ENCODE measurements around the gene FAM118A.
"Not testable (repeated sequence)": the region's sequence is repeated elsewhere in the genome, so short reads cannot be mapped to it uniquely, and the experiment has no call there.

Gene FAM118A

DNA sequence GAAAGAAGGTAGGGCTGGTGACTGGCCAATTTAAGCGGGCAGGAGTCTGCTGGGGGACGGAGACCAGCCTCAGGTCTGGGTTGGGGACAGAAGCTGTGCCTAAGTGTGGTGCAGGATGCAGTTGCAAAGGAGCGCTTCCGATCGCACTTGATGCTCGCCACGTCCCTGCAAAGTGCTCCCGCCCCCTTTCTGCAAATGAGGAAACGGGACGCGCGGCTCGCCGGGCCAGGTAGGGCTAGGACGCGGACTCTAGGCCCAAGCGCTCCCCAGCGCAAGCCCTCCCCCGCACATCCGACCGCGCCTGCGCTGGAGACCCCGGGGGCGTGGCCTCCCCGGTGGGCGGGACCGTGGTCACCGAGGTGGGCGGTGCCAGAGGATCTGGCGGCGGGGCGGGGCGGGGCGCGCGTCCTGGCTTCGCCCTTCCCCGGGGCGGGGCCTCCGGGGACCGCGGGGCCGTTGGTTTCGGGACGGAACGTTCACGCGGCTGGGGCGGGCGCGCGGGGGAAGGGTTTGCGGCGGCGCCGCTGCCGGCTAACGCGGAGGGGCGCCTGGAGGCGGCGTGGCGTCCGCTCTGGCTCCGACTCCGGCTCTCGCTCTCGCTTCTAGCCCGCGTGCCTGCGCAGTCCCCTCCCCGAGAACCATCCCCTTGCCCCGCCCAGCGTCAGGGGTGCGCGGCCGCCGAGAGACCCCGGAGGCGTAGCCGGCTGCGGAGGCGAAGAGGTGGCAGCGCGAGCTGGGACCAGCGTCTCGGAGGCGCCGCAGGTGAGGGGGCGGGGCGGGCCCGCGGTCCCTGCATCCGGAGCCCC, at the start of gene FAM118A:
Gene FAM118A (plus strand): TSS at position 513 of the 806 bp plus-strand sequence. CDS start 12,446 bp downstream, outside the sequence.
- no peaks in the 10 kb centered on the region for H3K27me3 ChIP-seq (ENCODE audit: insufficient read depth, low read length, poor library complexity, severe bottlenecking)
- no peaks in the 10 kb centered on the region for H3K9me2 ChIP-seq (replicated peaks; ENCODE audit: low read depth, low read length)
- peak within 1 kb of the TSS; percentile 95 for H3K9ac ChIP-seq (ENCODE audit: low read depth, low read length, poor library complexity, severe bottlenecking)
- H3K9me3 ChIP-seq (ENCODE audit: insufficient read depth, low read depth, low read length), result no peaks in the 10 kb centered on the region
- H3F3A ChIP-seq (ENCODE audit: low read depth), result no peaks in the 10 kb centered on the region
- H3K79me2 ChIP-seq (ENCODE audit: insufficient read depth, low read length), result peaks cover 38% of the 10 kb centered on the region
- peak within 1 kb of the TSS; percentile 78 for H2AFZ ChIP-seq (ENCODE audit: low read length)
- H3K4me2 ChIP-seq (ENCODE audit: low read depth, low read length, poor library complexity, severe bottlenecking), result peak within 1 kb of the TSS; percentile 95
- peaks cover 36% of the 10 kb centered on the region for H3K4me1 ChIP-seq (ENCODE audit: insufficient read depth, low read length, poor library complexity, severe bottlenecking)
- H3K4me3 ChIP-seq (ENCODE audit: low read length, poor library complexity, severe bottlenecking), result peak within 1 kb of the TSS; percentile 93
- H4K20me1 ChIP-seq (ENCODE audit: insufficient read depth, low read length, poor library complexity, severe bottlenecking), result peaks cover 12% of the 10 kb centered on the region
- TF ChIP-seq, protein P1, sequence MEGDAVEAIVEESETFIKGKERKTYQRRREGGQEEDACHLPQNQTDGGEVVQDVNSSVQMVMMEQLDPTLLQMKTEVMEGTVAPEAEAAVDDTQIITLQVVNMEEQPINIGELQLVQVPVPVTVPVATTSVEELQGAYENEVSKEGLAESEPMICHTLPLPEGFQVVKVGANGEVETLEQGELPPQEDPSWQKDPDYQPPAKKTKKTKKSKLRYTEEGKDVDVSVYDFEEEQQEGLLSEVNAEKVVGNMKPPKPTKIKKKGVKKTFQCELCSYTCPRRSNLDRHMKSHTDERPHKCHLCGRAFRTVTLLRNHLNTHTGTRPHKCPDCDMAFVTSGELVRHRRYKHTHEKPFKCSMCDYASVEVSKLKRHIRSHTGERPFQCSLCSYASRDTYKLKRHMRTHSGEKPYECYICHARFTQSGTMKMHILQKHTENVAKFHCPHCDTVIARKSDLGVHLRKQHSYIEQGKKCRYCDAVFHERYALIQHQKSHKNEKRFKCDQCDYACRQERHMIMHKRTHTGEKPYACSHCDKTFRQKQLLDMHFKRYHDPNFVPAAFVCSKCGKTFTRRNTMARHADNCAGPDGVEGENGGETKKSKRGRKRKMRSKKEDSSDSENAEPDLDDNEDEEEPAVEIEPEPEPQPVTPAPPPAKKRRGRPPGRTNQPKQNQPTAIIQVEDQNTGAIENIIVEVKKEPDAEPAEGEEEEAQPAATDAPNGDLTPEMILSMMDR (conservative IDR thresholded peaks at IDR 0.05; ENCODE audit: low read length), result no peak
- no peak for TF ChIP-seq EZH2phosphoT487 (IDR thresholded peaks at IDR 0.05; ENCODE audit: borderline replicate concordance)
- no peaks in the 10 kb centered on the region for H3K36me3 ChIP-seq (ENCODE audit: insufficient read depth, low read length)

DNA sequence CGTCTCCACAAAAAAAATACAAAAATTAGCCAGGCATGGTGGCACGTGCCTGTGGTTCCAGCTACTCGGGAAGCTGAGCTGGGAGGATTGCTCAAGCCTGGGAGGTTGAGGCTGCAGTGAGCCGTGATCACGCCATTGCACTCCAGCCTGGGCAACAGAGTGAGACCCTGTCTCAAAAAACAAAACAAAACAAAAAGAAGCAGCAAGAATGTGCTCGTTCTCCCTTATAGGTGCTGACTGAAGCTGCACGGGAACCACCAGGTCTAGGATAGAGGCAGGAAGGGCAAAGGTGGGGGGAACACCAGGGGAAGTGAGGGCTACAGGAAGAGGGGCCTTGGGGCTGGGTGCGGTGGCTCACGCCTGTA, 49.4 kb upstream of the FAM118A start:
- not testable (repeated sequence) for H3K79me2 ChIP-seq (ENCODE audit: insufficient read depth, low read length); H3K9ac ChIP-seq (ENCODE audit: low read depth, low read length, poor library complexity, severe bottlenecking); H3K27me3 ChIP-seq (ENCODE audit: insufficient read depth, low read length, poor library complexity, severe bottlenecking); H3K9me2 ChIP-seq (replicated peaks; ENCODE audit: low read depth, low read length); H3K4me2 ChIP-seq (ENCODE audit: low read depth, low read length, poor library complexity, severe bottlenecking); H2AFZ ChIP-seq (ENCODE audit: low read length); H3K4me1 ChIP-seq (ENCODE audit: insufficient read depth, low read length, poor library complexity, severe bottlenecking); H3K4me3 ChIP-seq (ENCODE audit: low read length, poor library complexity, severe bottlenecking); H3K9me3 ChIP-seq (ENCODE audit: insufficient read depth, low read depth, low read length); H3F3A ChIP-seq (ENCODE audit: low read depth); H4K20me1 ChIP-seq (ENCODE audit: insufficient read depth, low read length, poor library complexity, severe bottlenecking); H3K36me3 ChIP-seq (ENCODE audit: insufficient read depth, low read length)

DNA sequence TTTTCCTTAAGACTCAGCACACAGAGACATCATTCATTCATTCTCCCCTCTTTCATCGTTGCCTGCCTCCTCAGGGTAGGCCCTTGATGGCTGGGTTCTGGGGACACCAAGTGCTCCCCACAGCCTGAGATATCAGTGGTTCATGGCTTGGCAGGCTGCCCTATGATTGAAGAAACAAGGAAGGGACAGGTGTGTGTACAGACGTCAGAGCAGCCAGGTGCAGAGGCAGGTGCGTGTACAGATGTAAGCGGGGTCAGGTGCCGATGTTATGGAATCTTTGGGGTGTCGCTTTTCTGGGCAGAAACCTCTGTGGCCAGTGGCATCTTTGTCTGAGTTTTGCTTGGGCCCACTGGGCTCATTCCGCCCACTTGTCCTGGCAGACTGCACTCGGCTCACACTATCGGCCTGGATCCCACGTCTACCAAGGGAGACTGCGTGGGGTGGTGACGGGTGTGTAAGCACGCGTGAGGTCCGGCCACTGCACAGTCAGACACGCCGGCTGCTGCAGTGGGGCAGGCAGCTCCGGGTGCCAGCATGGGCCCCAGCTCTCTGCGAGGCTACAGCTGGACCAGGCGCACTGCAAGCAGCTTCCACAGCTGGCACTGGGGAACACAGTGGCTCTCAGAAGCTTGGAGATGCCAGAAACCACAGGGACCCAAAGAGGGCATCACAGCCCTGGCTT, 48.2 kb upstream of the FAM118A start:
- no peaks in the 10 kb centered on the region for H3K9me3 ChIP-seq (ENCODE audit: insufficient read depth, low read depth, low read length)
- no peak overlapping the region for H3K4me2 ChIP-seq (ENCODE audit: low read depth, low read length, poor library complexity, severe bottlenecking)
- no peak overlapping the region for H3K4me3 ChIP-seq (ENCODE audit: low read length, poor library complexity, severe bottlenecking)
- H3F3A ChIP-seq (ENCODE audit: low read depth), result no peaks in the 10 kb centered on the region
- H3K9me2 ChIP-seq (replicated peaks; ENCODE audit: low read depth, low read length), result no peaks in the 10 kb centered on the region
- no peaks in the 10 kb centered on the region for H3K4me1 ChIP-seq (ENCODE audit: insufficient read depth, low read length, poor library complexity, severe bottlenecking)
- no peak overlapping the region for H2AFZ ChIP-seq (ENCODE audit: low read length)
- no peaks in the 10 kb centered on the region for H3K36me3 ChIP-seq (ENCODE audit: insufficient read depth, low read length)
- H3K9ac ChIP-seq (ENCODE audit: low read depth, low read length, poor library complexity, severe bottlenecking), result no peak overlapping the region
- H3K79me2 ChIP-seq (ENCODE audit: insufficient read depth, low read length), result no peaks in the 10 kb centered on the region
- no peaks in the 10 kb centered on the region for H4K20me1 ChIP-seq (ENCODE audit: insufficient read depth, low read length, poor library complexity, severe bottlenecking)
- TF ChIP-seq, protein P1 (conservative IDR thresholded peaks at IDR 0.05; ENCODE audit: low read length), result no peak
- TF ChIP-seq EZH2phosphoT487 (IDR thresholded peaks at IDR 0.05; ENCODE audit: borderline replicate concordance), result no peak
- H3K27me3 ChIP-seq (ENCODE audit: insufficient read depth, low read length, poor library complexity, severe bottlenecking), result no peaks in the 10 kb centered on the region
